ENCODE results near the gene BICDL1.

The BICDL1 gene

GRCh38 chr12:119956047-119956446 is 33.0 kb upstream of the BICDL1 start:
- Histone ChIP-seq H3K4me2 (ENCODE audit: low read depth, low read length, poor library complexity, severe bottlenecking) (no peak overlapping the region), H3K9ac (ENCODE audit: low read depth, low read length, poor library complexity, severe bottlenecking) (no peak overlapping the region), H3K36me3 (ENCODE audit: insufficient read depth, low read length) (no peaks in the 10 kb centered on the region), H3F3A (ENCODE audit: low read depth) (no peaks in the 10 kb centered on the region), H3K27me3 (ENCODE audit: insufficient read depth, low read length, poor library complexity, severe bottlenecking) (no peaks in the 10 kb centered on the region), H4K20me1 (ENCODE audit: insufficient read depth, low read length, poor library complexity, severe bottlenecking) (no peaks in the 10 kb centered on the region), H3K9me2 (replicated peaks; ENCODE audit: low read depth, low read length) (no peaks in the 10 kb centered on the region), H3K4me1 (ENCODE audit: insufficient read depth, low read length, poor library complexity, severe bottlenecking) (no peaks in the 10 kb centered on the region), H3K9me3 (ENCODE audit: insufficient read depth, low read depth, low read length) (peaks cover 5% of the 10 kb centered on the region; the same call in 1 of the 2 replicates), H3K4me3 (ENCODE audit: low read length, poor library complexity, severe bottlenecking) (no peak overlapping the region), H3K79me2 (ENCODE audit: insufficient read depth, low read length) (no peaks in the 10 kb centered on the region), H2AFZ (ENCODE audit: low read length) (no peak overlapping the region)
- TF ChIP-seq CTCF (conservative IDR thresholded peaks at IDR 0.05; ENCODE audit: low read length) (no peak), EZH2phosphoT487 (IDR thresholded peaks at IDR 0.05; ENCODE audit: borderline replicate concordance) (no peak)

GRCh38 chr12:119957135-119957534 is 31.9 kb upstream of the BICDL1 start:
- no peaks in the 10 kb centered on the region for H3K9me2 ChIP-seq (replicated peaks; ENCODE audit: low read depth, low read length)
- no peak overlapping the region for H2AFZ ChIP-seq (ENCODE audit: low read length)
- no peaks in the 10 kb centered on the region for H3K4me1 ChIP-seq (ENCODE audit: insufficient read depth, low read length, poor library complexity, severe bottlenecking)
- H3K79me2 ChIP-seq (ENCODE audit: insufficient read depth, low read length), result no peaks in the 10 kb centered on the region
- no peaks in the 10 kb centered on the region for H4K20me1 ChIP-seq (ENCODE audit: insufficient read depth, low read length, poor library complexity, severe bottlenecking)
- H3K27me3 ChIP-seq (ENCODE audit: insufficient read depth, low read length, poor library complexity, severe bottlenecking), result no peaks in the 10 kb centered on the region
- no peak overlapping the region for H3K4me3 ChIP-seq (ENCODE audit: low read length, poor library complexity, severe bottlenecking)
- no peaks in the 10 kb centered on the region for H3K36me3 ChIP-seq (ENCODE audit: insufficient read depth, low read length)
- H3K4me2 ChIP-seq (ENCODE audit: low read depth, low read length, poor library complexity, severe bottlenecking), result no peak overlapping the region
- no peaks in the 10 kb centered on the region for H3F3A ChIP-seq (ENCODE audit: low read depth)
- H3K9ac ChIP-seq (ENCODE audit: low read depth, low read length, poor library complexity, severe bottlenecking), result no peak overlapping the region
- H3K9me3 ChIP-seq (ENCODE audit: insufficient read depth, low read depth, low read length), result peaks cover 5% of the 10 kb centered on the region; the same call in 1 of the 2 replicates
- TF ChIP-seq EZH2phosphoT487 (IDR thresholded peaks at IDR 0.05; ENCODE audit: borderline replicate concordance), result no peak
- TF ChIP-seq CTCF (conservative IDR thresholded peaks at IDR 0.05; ENCODE audit: low read length), result no peak

GRCh38 chr12:119959435-119959834 is 29.6 kb upstream of the BICDL1 start:
- H3K9me3 ChIP-seq (ENCODE audit: insufficient read depth, low read depth, low read length), result peaks cover 5% of the 10 kb centered on the region; the same call in 1 of the 2 replicates
- TF ChIP-seq CTCF (conservative IDR thresholded peaks at IDR 0.05; ENCODE audit: low read length) (no peak), EZH2phosphoT487 (IDR thresholded peaks at IDR 0.05; ENCODE audit: borderline replicate concordance) (no peak)
- H3K79me2 ChIP-seq (ENCODE audit: insufficient read depth, low read length), result no peaks in the 10 kb centered on the region

More at GRCh38 chr12:119959435-119959834, 29.6 kb upstream of the BICDL1 start:
- no peak overlapping the region for H3K4me2 ChIP-seq (ENCODE audit: low read depth, low read length, poor library complexity, severe bottlenecking)
- H3K4me1 ChIP-seq (ENCODE audit: insufficient read depth, low read length, poor library complexity, severe bottlenecking), result no peaks in the 10 kb centered on the region
- no peak overlapping the region for H3K4me3 ChIP-seq (ENCODE audit: low read length, poor library complexity, severe bottlenecking)
- no peaks in the 10 kb centered on the region for H3K27me3 ChIP-seq (ENCODE audit: insufficient read depth, low read length, poor library complexity, severe bottlenecking)
- H4K20me1 ChIP-seq (ENCODE audit: insufficient read depth, low read length, poor library complexity, severe bottlenecking), result no peaks in the 10 kb centered on the region
- no peaks in the 10 kb centered on the region for H3F3A ChIP-seq (ENCODE audit: low read depth)
- H2AFZ ChIP-seq (ENCODE audit: low read length), result no peak overlapping the region
- H3K9ac ChIP-seq (ENCODE audit: low read depth, low read length, poor library complexity, severe bottlenecking), result no peak overlapping the region
- no peaks in the 10 kb centered on the region for H3K36me3 ChIP-seq (ENCODE audit: insufficient read depth, low read length)
- H3K9me2 ChIP-seq (replicated peaks; ENCODE audit: low read depth, low read length), result no peaks in the 10 kb centered on the region
